CD4-positive, alpha-beta T cell treated with Interleukin-15 for 1 hour (primary cell): ENCODE data around the gene CAPN15.

Experiments
- DNase-seq: peaks from one replicate; pipeline ENCODE4 v3.0.0-alpha.2; 2020

CAPN15 gene

GRCh38 chr16:526181-527014 lies 1.1 kb upstream of the CAPN15 start:
- no peak for DNase-seq

- peak; percentile 58 for DNase-seq
These were observed 849 bp downstream of the CAPN15 start for GRCh38 chr16:528111-529011.

- peak; percentile 34 for DNase-seq
These were observed 1.6 kb downstream of the CAPN15 start for GRCh38 chr16:529012-529575.

- DNase-seq = no peak
These were observed 2.8 kb downstream of the CAPN15 start for GRCh38 chr16:530111-530817.

- no peak for DNase-seq
These were observed 4.1 kb downstream of the CAPN15 start for GRCh38 chr16:531494-532125.

GRCh38 chr16:533391-534123 lies 6.0 kb downstream of the CAPN15 start:
- no peak for DNase-seq

GRCh38 chr16:534135-534534 lies 6.6 kb downstream of the CAPN15 start:
- DNase-seq = no peak

- no peak for DNase-seq
These were observed 7.4 kb downstream of the CAPN15 start for GRCh38 chr16:534856-535445.

- DNase-seq = peak; percentile 29
These were observed 8.2 kb downstream of the CAPN15 start for GRCh38 chr16:535446-536405.

- no peak for DNase-seq
These were observed 9.2 kb downstream of the CAPN15 start for GRCh38 chr16:536746-537145.

- no peak for DNase-seq
These were observed 10.2 kb downstream of the CAPN15 start for GRCh38 chr16:537415-538335.

- no peak for DNase-seq
These were observed 12.5 kb downstream of the CAPN15 start for GRCh38 chr16:539901-540530.

GRCh38 chr16:540645-541340 lies 13.3 kb downstream of the CAPN15 start:
- DNase-seq = no peak

GRCh38 chr16:543301-544164 lies 16.0 kb downstream of the CAPN15 start:
- no peak for DNase-seq

- DNase-seq = no peak
These were observed 17.0 kb downstream of the CAPN15 start for GRCh38 chr16:544517-544916.

- peak; percentile 56 for DNase-seq
These were observed 19.6 kb downstream of the CAPN15 start for GRCh38 chr16:546909-547770.
